ENCODE data around the gene POLE4.

- no peak for TF ChIP-seq POLR2A (IDR thresholded peaks at IDR 0.05)
- TF ChIP-seq CTCF (IDR thresholded peaks at IDR 0.05) = no peak
- TF ChIP-seq POLR2AphosphoS5 (IDR thresholded peaks at IDR 0.05) = no peak
These were observed 27.5 kb upstream of the POLE4 start for GRCh38 chr2:74930811-74931486.
